Activated T-helper 1 cell treated with anti-CD3 and anti-CD28 coated beads, Interleukin-2, amount 50 U/mL, for 16 hours (primary cell): ENCODE results near the gene CCDC106.
A peak's percentile ranks its signal among the peaks of the same experiment; 100 is the strongest.

Source experiments
- DNase-seq, 2 donors: peaks; one replicate each; pipeline ENCODE4 v3.0.0-alpha.2; 2020; ENCODE audit warnings: low read depth in 1 of 2, low spot score in 1 of 2

Gene CCDC106

DNA sequence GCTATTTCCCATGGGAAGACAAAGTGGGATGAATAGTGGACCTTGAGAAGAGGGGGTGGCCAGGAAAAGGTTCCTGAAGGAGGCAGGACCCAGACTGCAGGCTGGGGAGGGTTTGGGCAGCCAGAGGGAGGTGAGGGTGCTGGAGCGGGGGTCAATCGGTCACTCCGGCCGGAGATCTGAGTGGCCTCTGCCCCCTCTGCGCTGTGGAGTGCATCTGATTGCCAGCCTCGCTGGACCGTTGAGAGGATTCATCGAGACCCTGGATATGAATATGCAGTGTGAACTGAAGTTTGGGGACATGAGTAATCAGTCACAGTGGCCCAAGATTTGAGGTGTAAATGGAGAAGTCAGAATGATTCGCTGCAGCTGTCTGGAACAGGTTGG, 12.7 kb upstream of the CCDC106 start:
- DNase-seq = no peak

DNA sequence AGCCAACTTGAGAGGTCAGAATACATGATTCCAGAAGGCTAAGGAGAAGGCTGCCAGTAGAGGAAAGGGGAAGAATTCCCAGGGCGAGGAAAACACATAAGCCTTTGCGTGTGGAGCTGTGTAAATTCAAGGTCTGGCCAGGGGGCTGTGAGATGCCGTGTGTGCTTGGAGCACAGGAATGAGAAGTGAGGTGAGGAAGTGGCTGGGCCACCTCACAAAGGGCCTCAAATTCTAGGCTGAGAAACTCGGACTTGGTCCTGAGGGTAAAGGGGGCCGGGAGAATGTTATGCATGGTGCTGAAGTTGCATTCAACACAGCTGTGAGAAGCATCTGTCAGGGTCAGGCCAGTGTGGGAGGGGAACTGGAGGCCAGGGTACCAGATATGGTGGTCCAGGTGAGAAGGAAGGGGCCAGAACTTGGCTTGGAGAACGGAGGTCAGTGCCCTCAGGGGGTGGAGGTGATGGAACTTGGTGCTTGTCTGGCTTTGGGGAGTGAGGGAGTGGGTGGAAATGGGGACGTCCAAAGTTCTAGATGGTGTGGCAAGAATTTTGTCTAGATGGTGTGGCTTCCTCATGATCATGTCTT, 12.1 kb upstream of the CCDC106 start:
- no peak for DNase-seq

DNA sequence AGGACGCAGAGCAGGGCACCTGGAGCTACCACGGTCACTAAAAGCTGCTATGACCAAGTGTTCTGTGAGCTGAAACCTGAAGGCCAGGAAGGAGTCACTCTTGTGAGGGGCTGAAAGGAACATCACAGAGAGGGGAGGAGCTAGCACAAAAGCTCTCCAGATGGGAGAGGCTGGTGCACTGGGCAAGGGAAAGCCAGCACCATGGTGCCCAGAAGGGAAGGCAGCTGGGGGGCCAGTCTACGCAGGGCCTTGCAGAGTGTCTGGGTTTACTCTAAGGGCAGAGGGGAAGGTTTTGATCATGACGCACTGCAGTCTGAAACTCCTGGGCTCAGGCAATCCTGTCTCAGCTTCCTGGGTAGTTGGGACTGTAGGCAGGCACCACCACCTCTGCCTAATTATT, 11.3 kb upstream of the CCDC106 start:
- DNase-seq = no peak

DNA sequence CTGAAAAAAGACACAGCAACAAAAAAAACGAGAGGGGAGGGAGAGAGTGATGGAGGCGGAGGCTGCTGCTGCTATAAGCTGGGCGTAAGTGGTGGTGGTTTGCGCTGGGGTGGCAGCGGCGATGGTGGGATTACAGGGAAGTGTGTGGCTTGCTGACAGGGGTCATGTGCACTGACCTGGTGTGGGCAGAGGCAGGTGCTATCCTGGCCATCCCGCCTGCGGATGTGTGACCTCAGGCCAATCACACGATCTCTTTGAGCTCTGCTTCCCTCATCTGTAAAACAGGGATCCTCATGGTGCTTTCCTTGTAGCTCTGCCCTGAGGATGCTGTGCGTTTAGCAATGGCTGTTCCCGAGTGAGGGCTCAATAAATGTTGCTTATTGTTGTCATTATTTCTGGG, 10.5 kb upstream of the CCDC106 start:
- no peak for DNase-seq

DNA sequence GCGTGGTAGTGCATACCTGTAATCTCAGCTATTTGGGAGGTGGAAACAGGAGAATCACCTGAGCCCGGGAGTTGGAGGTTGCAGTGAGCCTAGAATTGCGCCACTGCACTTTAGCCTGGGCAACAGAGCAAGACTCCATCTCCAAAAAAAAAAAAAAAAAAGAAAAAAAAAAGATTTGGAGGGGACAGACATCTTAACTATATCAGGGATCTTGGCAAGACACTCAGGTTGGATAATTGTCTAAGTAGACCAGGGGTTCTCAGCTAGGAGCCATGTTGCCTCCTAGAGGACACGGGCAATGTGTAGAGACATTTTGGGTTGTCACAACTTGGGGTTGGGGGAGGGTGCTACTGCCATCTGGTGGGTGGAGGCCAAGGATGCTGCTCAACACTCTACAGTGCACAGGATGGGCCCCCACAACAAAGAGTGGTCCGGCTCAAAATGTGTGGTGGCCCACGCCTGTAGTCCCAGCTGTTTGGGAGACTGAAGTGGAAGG, 9.1 kb upstream of the CCDC106 start:
- DNase-seq = no peak

DNA sequence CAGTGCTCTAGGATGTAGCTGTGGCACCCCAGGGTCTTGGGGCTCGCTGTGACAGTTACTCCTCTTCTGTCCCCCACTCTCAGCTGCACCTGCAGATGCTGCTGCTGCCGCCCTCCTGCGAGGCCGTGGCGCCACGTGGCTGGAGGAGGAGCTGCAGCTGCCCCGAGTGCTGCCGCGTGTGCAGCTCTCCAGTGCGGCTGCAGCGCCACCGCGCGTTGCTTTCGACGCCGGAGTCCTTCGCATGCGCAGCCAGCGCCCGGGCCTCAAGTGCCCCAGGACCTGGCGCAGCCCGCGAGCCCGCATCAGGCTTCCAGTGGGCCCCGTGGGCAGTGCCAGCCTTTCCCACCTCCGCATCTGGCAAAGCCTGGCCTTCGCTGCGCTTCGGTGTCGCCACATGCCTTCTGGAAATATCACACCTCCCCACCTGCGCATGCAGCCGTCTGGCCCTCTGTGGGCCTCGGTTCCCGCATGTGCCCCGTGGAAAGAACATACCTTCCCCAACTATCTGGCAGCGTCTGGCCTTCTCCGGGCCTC, 7.9 kb upstream of the CCDC106 start:
- DNase-seq = no peak

DNA sequence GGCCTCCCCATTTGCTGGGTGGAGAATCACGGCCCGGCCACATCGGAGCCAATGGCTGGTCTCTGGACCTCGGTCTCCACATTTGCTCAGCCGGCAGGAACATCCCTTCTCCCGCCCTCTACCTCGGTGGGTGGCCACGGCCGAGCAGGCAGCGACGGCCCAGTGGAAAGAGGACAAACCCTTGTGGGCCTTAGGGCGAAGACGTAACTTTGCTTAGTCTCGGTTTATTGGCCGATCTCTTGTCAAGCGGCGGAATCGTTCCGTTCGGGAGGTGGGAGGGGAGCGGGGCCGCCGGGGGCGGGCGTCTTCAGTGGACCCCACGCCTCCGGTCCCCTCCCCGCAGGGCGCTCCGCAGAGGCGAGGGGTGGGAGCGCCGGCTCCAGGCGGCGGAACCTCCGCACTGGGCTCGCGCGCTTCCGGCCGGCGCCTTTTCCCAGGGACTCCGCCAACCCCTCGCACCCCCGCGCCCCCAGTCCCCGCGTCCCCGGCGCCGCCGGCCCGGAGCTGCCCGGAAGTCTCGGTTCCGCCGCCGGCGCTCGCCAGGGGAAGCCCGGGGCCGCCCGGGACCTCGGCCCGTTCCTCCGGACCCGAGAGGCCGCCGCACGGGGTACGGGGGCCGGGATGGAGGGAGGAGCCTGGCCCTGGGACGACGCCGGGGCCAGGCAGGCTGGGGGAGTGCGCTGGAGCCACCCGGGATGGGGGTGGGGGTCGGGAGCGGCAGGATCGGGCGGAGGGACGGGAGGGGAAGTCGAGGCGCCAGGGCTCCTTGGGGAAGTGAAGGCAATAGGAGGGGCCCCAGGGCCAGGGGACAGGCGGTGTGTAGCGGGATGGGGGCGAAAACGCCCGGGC, 7.2 kb upstream of the CCDC106 start, which contains the start of gene ZNF580:
TSS of gene ZNF580 (plus strand) at position 426 of the 849 bp plus-strand sequence. CDS start 1,507 bp downstream, outside the sequence.
- DNase-seq = no peak

DNA sequence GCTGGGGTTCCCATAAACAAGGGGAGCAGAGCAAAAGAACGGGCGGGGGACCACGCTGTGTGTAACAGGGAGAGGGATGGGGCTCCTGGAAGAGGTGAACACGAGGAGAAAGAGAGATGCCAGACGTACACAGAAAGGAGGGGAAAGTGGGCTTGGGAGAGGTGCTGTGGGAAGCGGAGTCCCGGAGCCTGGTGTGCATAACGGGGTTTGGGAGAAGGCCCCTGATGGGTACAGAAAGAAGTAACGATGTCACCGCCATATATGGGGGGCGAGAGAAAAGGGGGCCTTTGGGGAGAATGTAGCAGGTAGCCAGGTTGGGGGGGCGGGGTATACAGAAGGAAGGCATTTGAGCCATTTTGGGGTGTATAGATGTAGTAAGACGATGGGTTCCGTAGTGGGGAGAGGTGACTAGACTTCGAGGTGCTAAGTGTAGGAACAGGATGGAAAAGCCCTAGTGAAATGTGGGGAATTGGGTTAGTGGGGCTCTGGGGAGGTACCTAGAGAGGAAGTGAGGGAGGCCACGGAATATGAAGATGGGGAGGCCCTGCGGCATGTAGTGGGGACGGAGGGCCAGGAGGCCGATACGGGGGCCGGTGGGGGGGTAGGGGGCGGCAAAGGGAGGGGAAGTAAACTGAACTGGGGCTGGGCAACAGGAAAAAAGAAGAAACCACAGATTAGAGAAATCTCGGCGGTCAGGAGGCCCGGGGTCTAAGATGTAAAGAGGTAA, 6.4 kb upstream of the CCDC106 start:
- no peak for DNase-seq

DNA sequence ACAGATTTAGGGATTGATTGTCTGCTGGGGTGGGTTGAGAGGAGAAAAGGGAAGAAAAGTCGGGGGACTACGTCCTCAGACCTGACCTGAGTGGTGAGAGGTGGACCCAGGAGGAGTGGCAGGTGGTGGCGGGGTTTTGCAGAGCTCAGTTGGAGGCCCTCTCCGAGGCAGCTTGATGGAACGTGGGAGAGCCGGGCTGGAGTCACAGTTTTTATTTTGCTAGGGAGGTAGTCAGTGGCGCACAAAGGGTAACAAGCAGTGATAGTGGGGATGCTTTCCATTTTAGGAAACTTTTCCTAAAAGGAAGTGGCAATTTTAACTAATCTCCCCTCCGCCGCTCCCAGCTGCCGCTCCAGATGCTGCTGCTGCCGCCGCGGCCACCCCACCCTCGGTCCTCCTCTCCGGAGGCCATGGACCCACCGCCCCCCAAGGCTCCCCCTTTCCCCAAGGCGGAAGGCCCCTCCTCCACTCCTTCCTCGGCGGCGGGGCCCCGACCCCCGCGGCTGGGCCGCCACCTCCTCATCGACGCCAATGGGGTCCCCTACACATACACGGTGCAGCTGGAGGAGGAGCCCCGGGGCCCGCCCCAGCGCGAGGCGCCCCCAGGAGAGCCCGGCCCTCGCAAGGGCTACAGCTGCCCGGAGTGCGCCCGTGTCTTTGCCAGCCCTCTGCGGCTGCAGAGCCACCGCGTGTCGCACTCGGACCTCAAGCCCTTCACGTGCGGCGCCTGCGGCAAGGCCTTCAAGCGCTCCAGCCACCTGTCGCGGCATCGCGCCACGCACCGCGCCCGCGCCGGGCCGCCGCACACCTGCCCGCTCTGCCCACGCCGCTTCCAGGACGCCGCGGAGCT, 5.6 kb upstream of the CCDC106 start:
- no peak for DNase-seq

DNA sequence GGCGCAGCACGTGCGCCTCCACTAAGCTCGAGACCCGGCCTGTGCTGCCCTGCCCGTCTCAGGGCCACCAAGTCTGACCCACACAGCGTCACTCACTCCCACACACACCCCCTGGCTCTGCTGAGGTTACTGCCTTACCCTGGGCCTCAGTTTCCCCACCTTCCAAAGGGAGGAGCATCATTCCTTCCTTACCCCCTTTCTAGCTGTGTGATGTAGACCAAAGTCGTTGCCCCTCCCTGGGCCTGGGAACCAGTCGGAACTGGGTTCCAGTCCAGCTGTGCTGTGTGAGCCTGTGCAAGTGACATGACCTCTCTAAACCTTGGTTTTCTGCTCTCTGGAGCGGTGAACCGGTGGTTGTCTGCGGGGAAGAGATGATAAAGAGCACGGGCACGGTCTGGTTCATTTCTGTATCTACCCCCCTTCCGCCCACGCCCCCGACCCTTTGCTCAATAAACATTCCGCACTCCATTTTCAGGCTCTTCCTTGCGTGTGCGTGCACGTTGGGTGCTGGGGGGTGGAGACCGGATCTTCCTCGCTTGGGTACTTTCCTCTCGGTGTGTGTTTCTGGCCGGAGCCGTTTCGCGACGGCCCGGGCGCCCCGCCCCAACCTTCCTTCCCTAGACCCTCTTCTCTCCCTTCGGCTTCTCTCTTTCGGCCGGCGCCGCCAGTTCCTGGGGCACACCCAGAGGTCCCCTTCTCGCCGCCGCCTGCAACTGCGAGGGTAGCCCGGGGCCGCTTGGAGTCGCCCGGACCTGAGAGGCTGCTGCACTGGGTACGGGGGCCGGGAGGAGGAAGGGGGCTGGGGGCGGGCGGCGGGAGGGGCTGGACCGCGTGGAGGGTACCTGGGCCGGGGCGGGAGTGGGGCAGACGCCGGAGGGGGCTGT, 4.8 kb upstream of the CCDC106 start, which contains the start of gene ZNF581:
TSS of gene ZNF581 (plus strand) at position 647 of the 884 bp plus-strand sequence. CDS start 923 bp downstream, outside the sequence.
- peak; percentile 59 to 68 for DNase-seq

DNA sequence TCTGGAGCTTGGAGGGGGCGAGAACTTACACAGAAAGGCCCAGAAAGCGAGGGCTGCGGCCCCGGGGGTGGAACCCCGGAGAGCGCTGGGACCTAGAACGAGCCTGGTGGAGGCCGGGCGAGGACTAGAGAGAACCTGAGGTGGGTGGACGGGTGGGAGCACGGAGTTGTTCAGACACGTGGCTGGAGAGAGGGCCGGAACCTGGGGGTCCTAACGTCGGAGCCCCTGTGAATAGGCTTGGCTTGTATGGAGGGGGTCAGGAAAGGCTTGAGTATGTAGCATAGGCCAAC, 4.2 kb upstream of the CCDC106 start:
- no peak for DNase-seq

DNA sequence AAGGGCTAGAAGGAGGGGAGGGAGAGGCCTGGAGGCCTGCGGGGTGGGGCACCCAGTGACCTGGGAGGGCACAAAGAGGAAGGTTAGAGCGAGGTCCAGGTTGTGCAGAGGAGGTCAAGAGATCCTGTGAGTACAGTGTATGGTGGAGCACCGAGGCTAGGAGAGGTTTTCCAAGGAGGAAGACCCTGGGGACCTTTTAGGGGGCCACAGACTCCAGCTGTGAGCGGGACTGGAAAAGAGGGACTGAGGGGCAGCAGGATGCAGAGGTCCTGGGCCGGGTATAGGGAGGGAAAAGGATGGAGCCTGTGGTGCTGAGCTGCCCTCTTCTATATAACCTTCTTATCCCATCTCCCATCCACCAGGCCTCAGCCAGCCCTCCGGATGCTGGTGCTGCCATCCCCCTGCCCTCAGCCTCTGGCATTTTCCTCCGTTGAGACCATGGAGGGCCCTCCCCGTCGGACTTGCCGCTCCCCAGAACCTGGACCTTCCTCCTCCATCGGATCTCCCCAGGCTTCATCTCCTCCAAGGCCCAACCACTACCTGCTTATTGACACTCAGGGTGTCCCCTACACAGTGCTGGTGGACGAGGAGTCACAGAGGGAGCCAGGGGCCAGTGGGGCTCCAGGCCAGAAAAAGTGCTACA, 3.7 kb upstream of the CCDC106 start:
- no peak for DNase-seq

DNA sequence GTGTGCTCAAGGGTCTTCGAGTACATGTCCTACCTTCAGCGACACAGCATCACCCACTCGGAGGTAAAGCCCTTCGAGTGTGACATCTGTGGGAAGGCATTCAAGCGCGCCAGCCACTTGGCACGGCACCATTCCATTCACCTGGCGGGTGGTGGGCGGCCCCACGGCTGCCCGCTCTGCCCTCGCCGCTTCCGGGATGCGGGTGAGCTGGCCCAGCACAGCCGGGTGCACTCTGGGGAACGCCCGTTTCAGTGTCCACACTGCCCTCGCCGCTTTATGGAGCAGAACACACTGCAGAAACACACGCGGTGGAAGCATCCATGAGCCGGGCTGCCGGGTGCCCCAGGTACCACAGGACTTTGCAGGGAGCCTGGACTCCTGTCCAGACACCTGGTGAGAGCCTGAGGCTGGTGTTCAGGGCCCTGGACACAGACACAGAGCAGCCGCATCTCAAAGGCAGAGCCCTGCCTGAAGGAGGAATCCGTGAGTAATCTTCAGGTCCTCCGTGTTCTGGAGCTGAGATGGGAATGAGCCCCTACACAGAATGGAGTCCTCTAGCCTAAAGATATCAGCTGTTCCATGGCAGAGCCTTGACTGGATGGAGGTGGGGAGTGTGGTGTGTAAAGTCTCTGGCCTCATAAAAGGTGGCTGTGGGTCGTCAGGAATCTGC, 3.0 kb upstream of the CCDC106 start:
- no peak for DNase-seq

DNA sequence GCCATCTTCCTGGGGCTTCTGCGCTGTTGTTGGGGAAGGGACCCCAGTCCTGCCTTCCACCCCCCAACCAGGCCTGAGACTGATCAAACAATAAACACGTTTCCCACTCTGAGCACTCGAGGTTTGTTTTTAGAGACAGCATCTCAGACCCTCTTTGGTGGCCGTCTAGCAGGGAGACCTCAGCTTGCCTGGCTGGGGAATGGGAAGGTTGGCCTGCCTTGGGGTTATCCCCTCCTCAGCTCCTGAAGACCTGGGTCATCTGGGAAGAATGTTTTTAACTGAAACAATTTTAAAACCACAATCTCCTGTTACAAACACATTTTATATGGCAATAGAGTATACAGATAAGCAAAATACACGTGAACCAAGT, 2.5 kb upstream of the CCDC106 start:
- no peak for DNase-seq

DNA sequence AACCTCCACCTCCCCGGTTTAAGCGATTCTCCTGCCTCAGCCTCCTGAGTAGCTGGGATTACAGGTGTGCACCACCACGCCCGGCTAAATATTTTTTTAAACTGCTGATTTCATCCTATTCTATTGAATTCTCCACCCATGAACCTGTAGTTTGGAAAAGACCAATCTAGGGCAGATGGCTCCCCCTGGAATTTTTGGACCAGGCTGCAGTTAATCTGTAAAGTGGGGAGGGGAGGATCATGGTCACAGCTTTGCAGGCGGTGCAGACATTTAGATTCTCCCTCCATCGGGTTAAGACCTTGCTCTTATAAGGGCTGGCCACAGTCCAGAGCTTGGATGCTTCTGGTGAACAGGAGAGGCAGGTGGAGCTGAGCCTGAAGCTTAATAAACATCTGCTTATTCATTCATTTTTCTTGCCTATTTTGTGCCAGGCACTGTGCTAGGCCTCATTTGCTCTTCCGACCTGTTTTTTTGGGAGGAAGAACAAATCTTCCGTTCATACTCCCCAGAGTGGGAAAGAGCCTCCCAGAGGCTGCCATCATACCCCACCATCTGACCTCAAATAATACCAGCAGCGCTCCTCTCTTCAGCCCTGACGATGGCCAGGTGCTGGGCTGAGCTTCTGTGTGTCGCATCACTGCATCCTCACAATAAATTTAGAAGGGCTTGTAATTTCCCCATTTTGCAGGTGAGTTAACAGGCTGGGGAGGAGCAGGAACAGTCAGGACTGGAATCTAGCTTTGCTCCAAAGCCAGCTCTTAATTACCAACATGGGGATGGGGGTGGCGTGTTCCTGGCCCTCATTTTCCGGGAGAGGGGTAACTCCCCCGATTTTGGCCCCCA, 902 bp upstream of the CCDC106 start:
- DNase-seq = no peak

DNA sequence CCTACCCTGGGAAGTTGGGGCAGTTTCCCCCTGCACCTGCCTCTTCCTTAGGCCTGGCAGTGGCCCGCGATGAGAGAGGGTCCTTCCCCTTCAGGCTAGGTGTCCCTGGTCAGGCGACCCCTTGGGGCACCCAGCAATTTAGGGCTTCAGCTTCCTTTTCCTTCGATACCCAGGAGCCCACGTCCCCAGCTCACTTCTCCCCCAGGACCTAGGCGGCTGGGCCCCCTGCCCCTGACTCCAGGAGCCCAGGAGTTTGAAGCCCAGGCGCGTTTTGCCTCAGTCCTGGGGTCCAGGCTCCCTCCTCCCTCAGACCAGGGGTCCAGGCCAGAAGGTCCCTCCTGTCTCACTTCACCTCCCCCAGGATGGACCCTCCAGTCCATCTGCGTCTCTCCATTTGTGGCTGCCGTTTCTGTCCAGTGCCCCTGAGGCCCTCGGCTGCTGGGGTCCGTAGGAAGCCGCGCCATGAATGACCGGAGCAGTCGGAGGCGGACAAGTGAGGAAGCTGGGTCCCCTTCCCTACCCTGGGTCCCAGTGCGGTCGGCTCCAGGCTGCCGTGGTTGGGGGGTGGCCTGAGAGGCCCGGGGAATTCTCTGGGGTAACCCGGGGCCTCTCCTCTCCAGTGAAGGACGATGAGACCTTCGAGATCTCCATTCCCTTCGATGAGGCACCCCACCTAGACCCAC, 714 bp downstream of the CCDC106 start:
- DNase-seq = no peak
